Smooth muscle cell of the umbilical artery (primary cell): ENCODE results near the gene KIF5B. TPM values are rescaled to one million over a fixed set of nuclear protein-coding genes. Genes with fewer than 3 reads are reported as not detected.

Source experiments
- total RNA-seq: library from RNA; depleted of rRNA; stranded (reverse); fragments of >200 nt; gene quantifications from 2 replicates; pipeline ENCODE4 v1.2.3, GENCODE V29; 2014

The KIF5B gene
- 165 and 207 TPM in 2 replicates for total RNA-seq

DNA sequence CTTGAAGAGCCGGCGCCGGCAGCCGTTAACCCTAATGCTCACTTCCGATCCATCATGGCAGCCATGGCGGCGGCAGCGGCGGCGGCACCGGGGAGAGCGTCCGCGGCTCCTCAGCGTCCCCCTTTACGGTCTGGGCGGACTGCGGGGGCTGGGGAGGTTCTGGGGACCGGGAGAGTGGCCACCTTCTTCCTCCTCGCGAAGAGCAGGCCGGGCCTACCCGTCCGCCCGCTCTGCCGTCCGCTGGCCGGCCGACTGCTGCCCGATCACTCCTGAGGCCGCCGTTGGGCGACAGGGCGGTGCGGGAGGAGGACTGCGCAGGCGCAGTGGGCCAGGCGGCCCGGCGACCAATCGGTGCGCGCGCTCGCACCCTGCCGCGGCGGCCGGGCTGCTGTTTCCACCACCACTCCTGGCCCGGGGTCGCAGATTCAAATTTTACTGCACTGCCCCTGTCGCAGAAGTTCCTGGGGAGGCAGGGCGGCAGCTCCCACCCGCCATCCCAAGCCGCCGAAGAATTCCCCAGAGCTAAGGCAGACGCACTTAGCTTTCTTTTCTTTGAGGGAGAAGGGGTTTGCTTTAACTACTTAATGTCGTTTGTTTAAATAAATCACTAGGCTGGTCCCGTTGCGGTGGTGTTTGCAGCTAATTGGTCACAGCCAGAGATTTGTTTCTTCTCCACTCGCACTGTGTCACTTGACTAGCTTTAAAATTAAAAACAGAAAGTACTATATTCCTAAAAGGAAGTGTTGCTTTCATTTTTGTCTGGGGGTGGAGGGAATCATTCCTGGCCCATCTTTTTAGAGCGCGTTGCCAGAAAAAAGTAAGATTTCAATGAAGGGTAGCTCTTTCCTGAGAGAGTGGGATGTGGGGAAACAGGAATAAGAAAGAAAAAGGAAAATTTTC, at the start of gene KIF5B:
KIF5B (minus strand) TSS at position 290 of the 900 bp plus-strand sequence. CDS start 452 bp downstream, outside the sequence.

Other genes with a start within 250 kb of the KIF5B start
- 46.2 and 53.7 TPM in 2 replicates for gene ARHGAP12, start 127.6 kb downstream of the KIF5B start, total RNA-seq